ENCODE measurements around the gene SPATA20. TPM values are rescaled to one million over a fixed set of nuclear protein-coding genes. Genes with fewer than 3 reads are reported as not detected.

SPATA20 gene
- total and polyA plus RNA-seq, 12 donors, result 12.7 to 246 (median 150) TPM

GRCh38 chr17:50527949-50528474, 19.0 kb upstream of the SPATA20 start:
- Histone ChIP-seq H3K36me3 (replicated peaks in 1 of 2) (no peaks in the 10 kb centered on the region), H3K27me3 (no peaks in the 10 kb centered on the region), H3K4me3 (no peak overlapping the region), H3K9me3 (replicated peaks in 1 of 3) (no peaks in the 10 kb centered on the region), H3K4me1 (replicated peaks in 1 of 2) (peaks cover 7 to 10% of the 10 kb centered on the region in 2 donors), H3K27ac (no peak overlapping the region)
- intact Hi-C loops (cut with DNase I), result no loop called here
- TF ChIP-seq CTCF (IDR thresholded peaks at IDR 0.05) (no peak), POLR2A (IDR thresholded peaks at IDR 0.05) (no peak)
- DNase-seq, result no peak
- 49 to 90% (median 56%) methylated on average over 2 to 4 of the region's 4 CpGs for WGBS, 4 donors

GRCh38 chr17:50529849-50530248, 17.1 kb upstream of the SPATA20 start:
- no peaks in the 10 kb centered on the region for H3K9me3 ChIP-seq (replicated peaks in 1 of 3)
- intact Hi-C loops (cut with DNase I), result no loop called here
- DNase-seq, result no peak
- no peaks in the 10 kb centered on the region for H3K36me3 ChIP-seq (replicated peaks in 1 of 2)
- WGBS, 4 donors, result 89 to 90% (median 90%) methylated on average over 7 of the region's 7 CpGs
- H3K27me3 ChIP-seq, result no peaks in the 10 kb centered on the region
- H3K27ac ChIP-seq, result no peak overlapping the region
- H3K4me1 ChIP-seq (replicated peaks in 1 of 2), result peaks cover 20 to 27% of the 10 kb centered on the region in 2 donors
- TF ChIP-seq CTCF (IDR thresholded peaks at IDR 0.05) (no peak), POLR2A (IDR thresholded peaks at IDR 0.05) (no peak)
- no peak overlapping the region for H3K4me3 ChIP-seq

- intact Hi-C loops (cut with DNase I), result no loop called here
- TF ChIP-seq CTCF (IDR thresholded peaks at IDR 0.05), result no peak
- no peak for TF ChIP-seq POLR2A (IDR thresholded peaks at IDR 0.05)
- H3K9me3 ChIP-seq (replicated peaks in 1 of 3), result no peaks in the 10 kb centered on the region
- H3K4me1 ChIP-seq (replicated peaks in 1 of 2), result peaks cover 27 to 38% of the 10 kb centered on the region in 2 donors
- DNase-seq, result peak in 3 of 7 donors; percentile 35 to 59 (median 38)
- H3K4me3 ChIP-seq, result no peak overlapping the region
- no peak overlapping the region for H3K27ac ChIP-seq
- 42 to 59% (median 54%) methylated on average over 5 to 6 of the region's 6 CpGs for WGBS, 4 donors
- H3K27me3 ChIP-seq, result no peaks in the 10 kb centered on the region
- H3K36me3 ChIP-seq (replicated peaks in 1 of 2), result no peaks in the 10 kb centered on the region
These were observed 15.4 kb upstream of the SPATA20 start for GRCh38 chr17:50531428-50532025.

- H3K9me3 ChIP-seq (replicated peaks in 1 of 3), result no peaks in the 10 kb centered on the region
- H3K27me3 ChIP-seq, result no peaks in the 10 kb centered on the region
- peak within 1 kb of the TSS in 1 of 4 donors; percentile 47 for H3K4me3 ChIP-seq
- TF ChIP-seq POLR2A (IDR thresholded peaks at IDR 0.05), result no peak
- WGBS, 4 donors, result 1 to 17% (median 4%) methylated on average over 4 to 21 of the region's 21 CpGs
- peak in 3 of 7 donors; percentile 46 to 59 (median 48) for DNase-seq
- peaks cover 27 to 38% of the 10 kb centered on the region in 2 donors for H3K4me1 ChIP-seq (replicated peaks in 1 of 2)
- intact Hi-C loops (cut with DNase I), result no loop called here
- H3K27ac ChIP-seq, result peak within 1 kb of the TSS in 3 of 5 donors; percentile 84 to 89 (median 88)
- H3K36me3 ChIP-seq (replicated peaks in 1 of 2), result no peaks in the 10 kb centered on the region
These were observed 14.4 kb upstream of the SPATA20 start, which contains the start of gene EPN3 for GRCh38 chr17:50532452-50533024. EPN3 (plus strand) TSS chr17:50532735; CDS start chr17:50536557, 3,822 bp downstream.

All from adrenal gland (tissue), 12 donors.